ENCODE results near the gene ARSB.

- TF ChIP-seq ARID3A (IDR thresholded peaks at IDR 0.05; ENCODE audit: borderline replicate concordance, low read depth, low read length) (no peak), CTCF (IDR thresholded peaks at IDR 0.05 in 2 of 3, conservative IDR thresholded peaks at IDR 0.05 in 1 of 3; ENCODE audit: insufficient read depth in 2 of 3, low read depth in 1 of 3, low read length in 3 of 3) (no peak), FIP1L1 (IDR thresholded peaks at IDR 0.05; ENCODE audit: low read depth, low read length, poor library complexity, severe bottlenecking) (no peak), UBTF (IDR thresholded peaks at IDR 0.05; ENCODE audit: borderline replicate concordance in 1 of 2, low read depth in 2 of 2, low read length in 2 of 2) (no peak), ZSCAN32 (CRISPR knock-in tag; IDR thresholded peaks at IDR 0.05) (no peak), STAT6 (CRISPR knock-in tag; IDR thresholded peaks at IDR 0.05) (no peak), POLR2AphosphoS2 (IDR thresholded peaks at IDR 0.05; ENCODE audit: low read length) (no peak), TEAD4 (IDR thresholded peaks at IDR 0.05; ENCODE audit: low read length) (no peak), TEAD4 (CRISPR knock-in tag; IDR thresholded peaks at IDR 0.05; ENCODE audit: borderline replicate concordance) (no peak), MAX (CRISPR knock-in tag; IDR thresholded peaks at IDR 0.05) (no peak), MAFF (IDR thresholded peaks at IDR 0.05; ENCODE audit: low read length) (no peak), ZZZ3 (IDR thresholded peaks at IDR 0.05) (no peak)
These were observed 165.9 kb downstream of the ARSB start for GRCh38 chr5:78819166-78819565.

Data from K562 (cell line).